DND-41 (cell line): ENCODE measurements around the gene TSPAN18.

ENCODE experiments used
- ATAC-seq: fragments of 200-7000 bp; cut with Tn5 transposase; 3 replicates; pipeline ENCODE4 v1.9.1; 2021; ENCODE audit warnings: low read depth; ENCODE audit not compliant: insufficient read depth
- DNase-seq: peaks from one replicate; pipeline ENCODE4 v3.0.0-alpha.2; 2020
- H2AFZ ChIP-seq: 2 replicates; pipeline ENCODE4 v1.6.0; 2012; ENCODE audit warnings: low read depth, low read length
- H3K27ac ChIP-seq: 2 replicates; pipeline ENCODE4 v1.5.1; 2012; ENCODE audit warnings: low read length, inconsistent platforms
- H3K27me3 ChIP-seq: fragments of 200-600 bp; sonication (generic); 2 replicates; pipeline ENCODE4 v1.6.0; 2012; ENCODE audit warnings: low read length, mild to moderate bottlenecking, inconsistent platforms; ENCODE audit not compliant: insufficient read depth, poor library complexity
- H3K36me3 ChIP-seq: 2 replicates; pipeline ENCODE4 v1.5.1; 2012; ENCODE audit warnings: low read length, inconsistent platforms; ENCODE audit not compliant: insufficient read depth
- H3K4me1 ChIP-seq: 2 replicates; pipeline ENCODE4 v1.5.1; 2012; ENCODE audit warnings: mild to moderate bottlenecking, low read length; ENCODE audit not compliant: insufficient read depth
- H3K4me2 ChIP-seq: 2 replicates; pipeline ENCODE4 v1.6.0; 2012; ENCODE audit warnings: mild to moderate bottlenecking, moderate library complexity, low read length, inconsistent platforms; ENCODE audit not compliant: insufficient read depth
- H3K4me3 ChIP-seq, 2 experiments: fragments of 200-600 bp in 1 of 2; shearing (Covaris generic) in 1 of 2; 2 replicates each; pipeline ENCODE4 v1.5.1; 2012 to 2016; ENCODE audit warnings: inconsistent platforms in 2 of 2, low read length in 2 of 2, mild to moderate bottlenecking in 2 of 2, low read depth in 1 of 2, moderate library complexity in 1 of 2
- H3K79me2 ChIP-seq: 2 replicates; pipeline ENCODE4 v1.6.0; 2012; ENCODE audit warnings: low read length, inconsistent platforms; ENCODE audit not compliant: insufficient read depth
- H3K9ac ChIP-seq: 2 replicates; pipeline ENCODE4 v1.6.0; 2012; ENCODE audit warnings: low read depth, mild to moderate bottlenecking, inconsistent platforms, low read length, moderate library complexity
- H3K9me3 ChIP-seq: 2 replicates; pipeline ENCODE4 v1.5.1; 2012; ENCODE audit warnings: low read length, moderate library complexity, mild to moderate bottlenecking, inconsistent platforms; ENCODE audit not compliant: insufficient read depth, severe bottlenecking
- H4K20me1 ChIP-seq: 2 replicates; pipeline ENCODE4 v1.6.0; 2012; ENCODE audit warnings: low read length; ENCODE audit not compliant: insufficient read depth
- CTCF ChIP-seq: IDR thresholded peaks from 2 replicates; pipeline ENCODE4 v1.5.1; 2012; ENCODE audit warnings: borderline replicate concordance, low read length, moderate library complexity, mild to moderate bottlenecking; ENCODE audit not compliant: poor library complexity, severe bottlenecking; ENCODE audit errors: extremely low read depth
- EZH2 ChIP-seq: IDR thresholded peaks from 3 replicates; pipeline ENCODE4 v1.6.1; 2012; ENCODE audit warnings: borderline replicate concordance, low read depth, mild to moderate bottlenecking, moderate library complexity, low read length, inconsistent platforms; ENCODE audit not compliant: severe bottlenecking

TSPAN18 gene

GRCh38 chr11:44978961-44979331 lies 252.2 kb downstream of the TSPAN18 start:
- H3K27me3 ChIP-seq, result no peaks in the 10 kb centered on the region
- no peak overlapping the region for H3K9ac ChIP-seq
- no peak for DNase-seq
- no peaks in the 10 kb centered on the region for H3K9me3 ChIP-seq
- H3K4me2 ChIP-seq, result no peak overlapping the region
- no peak overlapping the region for H2AFZ ChIP-seq
- H3K27ac ChIP-seq, result no peak overlapping the region
- ATAC-seq, result peak; percentile 39; the same call in 2 of the 3 replicates
- H3K36me3 ChIP-seq, result no peaks in the 10 kb centered on the region
- TF ChIP-seq EZH2 (no peak), CTCF (no peak)
- H3K79me2 ChIP-seq, result no peaks in the 10 kb centered on the region
- H3K4me3 ChIP-seq, result no peak overlapping the region
- peaks cover 3% of the 10 kb centered on the region; the same call in 1 of the 2 replicates for H3K4me1 ChIP-seq
- H4K20me1 ChIP-seq, result no peaks in the 10 kb centered on the region

GRCh38 chr11:44979543-44980399 lies 253.0 kb downstream of the TSPAN18 start:
- ATAC-seq (no peak), DNase-seq (no peak)
- no peak overlapping the region for H3K27ac ChIP-seq
- peaks cover 3% of the 10 kb centered on the region; the same call in 1 of the 2 replicates for H3K4me1 ChIP-seq
- H3K9me3 ChIP-seq, result no peaks in the 10 kb centered on the region
- H3K4me3 ChIP-seq, result no peak overlapping the region
- no peak for TF ChIP-seq CTCF
- TF ChIP-seq EZH2, result no peak
- no peaks in the 10 kb centered on the region for H3K79me2 ChIP-seq
- no peak overlapping the region for H2AFZ ChIP-seq
- H3K4me2 ChIP-seq, result no peak overlapping the region
- H3K9ac ChIP-seq, result no peak overlapping the region
- no peaks in the 10 kb centered on the region for H4K20me1 ChIP-seq
- no peaks in the 10 kb centered on the region for H3K27me3 ChIP-seq
- no peaks in the 10 kb centered on the region for H3K36me3 ChIP-seq

- Histone ChIP-seq H3K36me3 (no peaks in the 10 kb centered on the region), H3K4me1 (peaks cover 3% of the 10 kb centered on the region; the same call in 1 of the 2 replicates), H3K27me3 (no peaks in the 10 kb centered on the region), H3K4me3 (no peak overlapping the region), H3K4me2 (no peak overlapping the region), H3K27ac (no peak overlapping the region), H3K79me2 (no peaks in the 10 kb centered on the region), H4K20me1 (no peaks in the 10 kb centered on the region), H3K9me3 (no peaks in the 10 kb centered on the region), H3K9ac (no peak overlapping the region), H2AFZ (no peak overlapping the region)
- TF ChIP-seq CTCF (no peak), EZH2 (no peak)
- DNase-seq (no peak), ATAC-seq (no peak)
These were observed 254.0 kb downstream of the TSPAN18 start for GRCh38 chr11:44980533-44981427.
